ENCODE data around the gene IFNE.
"Not testable (repeated sequence)": the region's sequence is repeated elsewhere in the genome, so short reads cannot be mapped to it uniquely, and the experiment has no call there.

Gene IFNE

DNA sequence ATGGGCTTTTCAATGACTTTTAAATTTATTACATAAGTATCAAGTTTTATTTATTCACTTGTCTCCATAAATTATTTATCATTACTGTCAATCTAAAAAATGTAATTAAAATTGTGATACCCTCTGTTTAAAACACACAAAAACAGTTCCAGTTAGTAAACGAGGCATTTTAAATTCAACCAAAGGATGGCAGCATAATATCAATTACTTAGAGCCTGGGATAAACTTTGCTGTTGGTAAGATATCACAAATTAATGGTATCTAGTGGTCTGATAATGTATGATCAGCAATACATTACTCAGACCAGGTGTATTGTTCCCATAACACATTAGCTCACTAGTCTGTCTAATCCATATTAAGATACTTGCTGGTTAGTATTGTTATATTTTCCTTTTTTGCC lies 9.6 kb upstream of the IFNE start:
- DNase-seq (ENCODE audit: low spot score): peak; percentile 22

DNA sequence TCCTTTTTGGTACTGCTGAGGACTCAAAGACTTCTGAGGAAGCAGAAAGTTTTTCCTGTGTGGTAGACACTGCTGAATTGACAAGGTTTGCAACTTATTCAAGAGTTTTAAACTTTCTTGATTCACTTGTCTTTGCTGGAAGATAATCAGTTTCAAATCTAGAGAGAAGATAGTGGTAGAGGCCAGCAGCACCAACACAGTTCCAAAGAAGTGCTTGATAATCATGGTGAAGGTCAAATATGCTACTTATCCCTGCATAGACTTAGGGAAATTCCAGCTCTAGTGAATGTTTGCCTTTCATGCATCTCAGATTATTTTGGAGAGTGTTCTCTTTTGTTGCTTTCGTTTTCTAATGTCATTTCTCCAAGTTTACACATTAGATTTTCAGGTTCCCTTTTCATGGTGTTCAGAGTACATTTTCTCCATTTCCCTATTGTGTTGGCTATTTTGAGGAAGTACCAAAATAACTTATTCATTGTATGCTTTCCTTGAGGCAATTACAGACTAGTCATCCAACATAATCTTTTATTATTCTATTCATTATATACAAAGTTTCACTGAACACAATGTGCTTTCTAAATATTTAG lies 550 bp downstream of the IFNE start:
- DNase-seq (ENCODE audit: low spot score): no peak

DNA sequence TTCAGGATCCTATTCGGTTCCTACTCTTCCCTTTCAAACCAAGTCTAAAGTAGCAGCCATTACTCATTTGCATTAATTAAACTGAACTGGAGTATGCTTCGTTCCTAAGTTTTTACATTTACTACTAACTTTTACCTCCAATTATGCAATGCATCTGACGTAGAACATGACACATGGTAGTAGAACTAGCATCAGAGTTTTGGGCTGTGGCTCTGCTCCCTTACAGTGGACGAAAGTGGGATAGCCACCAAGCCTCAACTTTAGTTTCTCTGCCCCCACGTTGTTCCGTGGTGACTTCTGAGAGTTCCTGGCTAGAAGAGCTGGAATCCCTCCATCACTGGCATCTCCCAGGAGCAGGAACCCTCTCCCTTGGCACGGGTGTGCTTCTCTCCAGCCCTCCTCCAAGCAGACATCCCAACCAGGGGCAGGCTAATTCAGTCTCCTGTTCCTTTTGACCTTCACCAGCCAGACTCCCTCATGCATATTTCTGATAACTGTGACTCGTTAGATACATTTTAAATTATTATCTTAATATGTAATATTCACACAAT lies 2.9 kb downstream of the IFNE start:
- no peak for DNase-seq (ENCODE audit: low spot score)

DNA sequence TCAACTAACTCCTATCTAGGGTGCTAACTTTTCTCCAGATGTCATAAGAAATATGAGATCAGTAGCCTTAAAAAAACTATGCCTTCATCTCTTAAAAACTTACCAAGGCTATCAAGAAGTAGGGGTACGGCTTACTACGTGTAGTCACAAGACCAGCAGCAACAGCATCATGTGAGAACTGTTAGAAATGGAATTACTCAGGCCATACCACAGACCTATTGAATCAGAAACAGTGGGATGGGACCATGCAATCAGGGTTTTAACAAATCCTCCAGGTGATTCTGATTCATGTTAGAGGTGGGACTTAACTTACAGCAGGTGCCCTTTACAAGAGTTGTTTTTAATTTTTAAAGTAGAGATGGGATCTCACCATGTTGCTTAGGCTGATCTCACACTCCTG lies 4.6 kb downstream of the IFNE start:
- DNase-seq (ENCODE audit: low spot score): no peak

DNA sequence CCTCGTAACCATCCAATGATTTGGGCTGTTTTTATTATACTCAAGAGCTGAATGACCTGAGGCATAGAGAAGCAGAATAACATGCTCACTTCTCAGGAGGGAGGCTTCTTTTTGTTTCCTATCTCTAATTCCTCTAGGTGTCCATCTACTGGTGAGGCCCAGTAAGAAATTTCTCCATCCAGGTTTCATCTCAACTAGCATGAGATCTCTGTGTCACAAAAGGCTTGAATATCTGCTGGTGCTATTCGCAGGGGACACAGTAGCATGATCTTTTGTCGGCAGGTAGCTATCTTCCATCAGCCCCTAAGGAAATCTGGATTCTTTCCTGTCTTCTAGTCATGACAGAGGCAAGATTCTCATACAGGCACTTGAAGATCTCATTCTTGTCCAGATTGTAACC lies 8.9 kb downstream of the IFNE start:
- DNase-seq (ENCODE audit: low spot score): no peak

DNA sequence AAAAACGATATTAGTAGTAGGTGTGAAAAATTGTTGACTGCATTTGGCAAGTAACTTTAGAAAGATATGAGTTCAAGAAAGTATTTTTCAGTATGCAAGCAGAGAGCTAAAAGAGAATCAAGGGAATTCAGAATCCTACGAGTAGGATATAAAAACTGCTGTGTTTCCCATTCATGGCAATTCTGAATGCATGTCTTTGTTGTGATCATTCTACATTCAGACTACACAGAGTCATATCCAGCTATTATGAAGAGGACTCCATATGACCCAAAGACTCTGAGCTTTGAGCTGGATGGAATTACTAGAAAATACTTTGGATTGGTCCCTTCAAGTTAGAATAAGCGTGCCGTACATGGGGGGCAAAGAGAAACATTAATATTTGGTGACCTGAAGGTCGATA lies 12.0 kb downstream of the IFNE start:
- no peak for DNase-seq (ENCODE audit: low spot score)

DNA sequence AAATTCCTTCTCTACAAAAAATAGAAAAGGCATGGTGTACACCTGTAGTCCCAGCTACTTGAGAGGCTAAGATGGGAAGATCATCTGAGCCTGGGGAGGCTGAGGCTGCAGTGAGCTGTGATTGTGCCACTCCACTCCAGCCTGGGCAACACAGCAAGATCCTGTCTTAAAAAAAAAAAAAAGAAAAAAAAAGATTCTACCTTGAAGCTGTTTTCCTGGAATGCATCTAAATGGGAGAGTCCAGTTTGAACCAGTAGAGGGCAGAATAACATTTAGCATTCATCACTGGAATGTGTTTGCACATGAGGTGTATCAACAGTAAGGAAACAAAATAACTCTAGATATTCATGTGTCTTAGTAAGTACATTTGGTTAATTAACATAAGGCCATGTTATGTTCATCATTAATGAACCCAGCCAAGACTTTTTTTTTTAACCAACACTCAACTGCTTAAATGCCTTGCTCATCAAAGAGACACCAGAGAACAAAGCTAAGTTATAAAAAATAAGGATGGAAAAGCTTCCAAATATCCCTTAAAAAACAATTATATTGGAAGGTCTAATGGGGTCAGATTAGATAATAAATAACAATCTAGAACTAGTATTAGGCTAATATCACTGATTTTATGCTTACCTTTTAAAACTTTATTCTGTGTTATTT lies 16.1 kb downstream of the IFNE start:
- peak; percentile 79 for DNase-seq (ENCODE audit: low spot score)

DNA sequence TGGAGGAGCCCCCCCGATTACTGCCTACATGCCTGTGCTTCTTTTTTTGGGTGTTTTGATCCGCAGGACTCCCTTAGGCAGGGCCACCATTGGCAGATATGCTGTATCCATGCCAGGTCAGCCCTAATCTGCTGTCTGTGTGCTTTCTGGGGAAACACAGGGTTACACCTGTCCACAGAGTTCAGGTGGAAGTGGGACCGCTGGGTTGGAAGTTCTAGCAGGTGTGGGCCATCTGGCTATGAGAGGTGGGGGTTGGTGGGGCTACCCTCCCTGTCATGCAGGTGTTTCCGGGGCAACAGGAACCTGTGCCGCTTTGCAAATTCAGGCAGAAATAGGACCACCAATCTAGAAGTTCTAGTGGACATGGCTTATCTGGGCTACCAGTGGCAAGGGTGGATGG lies 17.0 kb downstream of the IFNE start:
- DNase-seq (ENCODE audit: low spot score): no peak

DNA sequence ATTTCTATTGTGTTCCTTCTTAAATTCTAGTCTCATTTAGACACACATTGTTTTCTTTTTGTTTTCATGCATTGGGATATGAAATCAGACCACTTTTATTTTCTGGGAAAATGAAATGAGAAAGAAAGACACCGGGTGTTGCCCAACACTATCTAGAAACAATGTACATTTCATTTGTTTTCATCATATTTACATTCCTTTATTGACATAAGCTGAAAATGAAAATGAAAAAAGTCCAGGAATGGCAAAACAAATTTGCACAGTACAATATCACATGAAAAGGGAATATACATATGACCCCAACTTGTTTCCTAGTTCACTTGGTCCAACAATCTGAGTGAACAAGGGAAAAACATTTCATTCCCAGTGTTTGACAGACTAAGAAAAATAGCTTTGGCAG lies 20.7 kb downstream of the IFNE start:
- no peak for DNase-seq (ENCODE audit: low spot score)

DNA sequence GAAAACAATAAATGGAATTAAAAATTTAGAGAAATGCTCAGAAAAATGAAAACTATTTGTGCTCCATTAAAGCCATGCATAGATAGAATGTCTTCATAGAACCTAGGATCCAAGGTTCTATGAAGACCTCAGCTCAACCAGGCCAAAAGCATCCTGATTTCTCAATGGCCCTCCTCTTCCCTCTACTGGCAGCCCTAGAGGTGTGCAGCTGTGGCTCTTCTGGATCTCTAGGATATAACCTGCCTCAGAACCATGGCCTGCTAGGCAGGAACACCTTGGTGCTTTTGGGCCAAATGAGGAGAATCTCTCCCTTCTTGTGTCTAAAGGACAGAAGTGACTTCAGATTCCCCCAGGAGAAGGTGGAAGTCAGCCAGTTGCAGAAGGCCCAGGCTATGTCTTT lies 26.8 kb downstream of the IFNE start:
- DNase-seq (ENCODE audit: low spot score): peak; percentile 59

DNA sequence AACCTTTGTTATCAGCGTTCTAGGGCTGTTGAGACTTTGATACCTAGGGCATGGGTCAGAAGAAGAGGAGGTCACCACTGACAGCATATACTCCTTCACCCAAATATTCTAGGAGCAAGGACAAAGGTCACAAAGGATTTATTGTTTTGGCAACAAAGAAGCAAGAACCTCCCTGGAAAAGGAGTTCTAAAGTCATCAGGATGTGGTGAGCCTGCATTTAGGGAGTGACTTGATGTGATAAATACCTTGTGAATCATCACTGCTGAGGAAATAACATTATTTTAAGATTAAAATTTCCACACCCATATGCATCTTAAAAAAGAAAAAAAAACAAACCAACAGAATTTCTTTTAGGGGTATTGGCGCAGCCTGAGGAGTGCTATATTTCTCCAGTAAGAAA lies 28.0 kb downstream of the IFNE start:
- peak; percentile 41 for DNase-seq (ENCODE audit: low spot score)

DNA sequence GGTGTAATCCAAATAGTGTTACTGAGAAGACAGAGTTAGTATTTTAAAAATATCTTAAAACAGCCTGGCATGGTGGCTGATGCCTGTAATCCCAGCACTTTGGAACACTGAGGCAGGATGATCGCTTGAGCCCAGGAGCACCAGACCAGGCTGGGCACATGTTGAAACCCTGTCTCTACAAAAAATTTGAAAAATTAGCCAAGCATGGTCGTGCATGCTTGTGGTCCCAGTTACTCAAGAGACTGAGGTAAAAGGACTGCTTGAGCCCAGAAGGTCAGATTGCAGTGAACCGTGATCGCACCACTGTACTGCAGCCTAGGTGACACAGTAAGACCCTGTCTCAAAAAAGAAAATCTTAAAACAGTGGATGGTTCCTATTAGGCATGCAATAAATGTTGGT lies 29.4 kb downstream of the IFNE start:
- no peak for DNase-seq (ENCODE audit: low spot score)

DNA sequence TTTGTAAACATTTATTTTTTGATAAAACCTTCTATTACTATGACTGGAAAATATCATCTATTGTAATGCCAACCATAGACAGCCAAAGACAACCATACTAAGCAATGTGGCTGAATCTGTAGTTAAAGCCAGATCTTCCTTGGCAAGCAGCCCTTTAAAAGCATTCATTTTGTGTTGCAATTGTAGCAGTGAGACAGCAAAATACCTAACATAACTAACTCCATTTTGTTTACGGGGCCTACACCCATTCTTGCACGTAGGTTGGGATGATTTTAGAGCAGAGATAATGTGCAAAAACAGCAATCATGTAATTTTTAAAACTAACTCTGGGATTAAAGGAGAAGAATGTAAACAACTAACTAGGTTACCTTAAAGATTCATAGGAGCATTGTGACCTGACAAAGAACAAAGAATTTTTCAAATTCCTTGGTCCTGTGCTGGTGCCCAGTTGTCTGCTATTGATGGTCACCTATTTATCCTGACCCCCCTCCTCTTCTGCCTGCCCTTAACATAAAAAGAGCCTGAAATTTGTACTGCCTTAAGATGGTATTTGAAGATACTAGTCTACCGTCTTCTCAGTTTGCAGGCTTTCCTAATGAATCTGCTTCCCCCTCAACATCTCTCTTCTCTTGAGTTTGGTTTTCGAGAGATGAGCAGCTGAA lies 31.2 kb downstream of the IFNE start:
- DNase-seq (ENCODE audit: low spot score): no peak

DNA sequence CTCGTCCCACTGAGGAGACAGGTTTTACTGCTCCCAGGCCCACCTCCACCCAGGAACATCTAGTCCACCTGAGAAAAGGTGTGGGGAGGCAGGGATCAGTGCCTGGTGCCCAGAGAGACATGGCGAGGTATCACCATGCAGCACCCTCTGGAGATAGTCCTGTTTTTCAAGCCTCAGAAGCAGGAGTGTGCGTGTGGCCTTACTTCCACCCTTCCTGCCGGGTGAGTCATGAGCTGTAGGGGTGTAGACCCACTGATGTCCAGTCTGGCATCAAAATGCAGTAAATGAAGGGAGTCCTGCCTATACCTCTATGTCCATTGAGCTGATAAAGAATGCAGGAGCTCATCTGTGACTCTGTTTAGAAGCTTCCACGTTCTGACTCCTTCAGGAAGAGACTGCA lies 32.8 kb downstream of the IFNE start:
- DNase-seq (ENCODE audit: low spot score): not testable (repeated sequence)

DNA sequence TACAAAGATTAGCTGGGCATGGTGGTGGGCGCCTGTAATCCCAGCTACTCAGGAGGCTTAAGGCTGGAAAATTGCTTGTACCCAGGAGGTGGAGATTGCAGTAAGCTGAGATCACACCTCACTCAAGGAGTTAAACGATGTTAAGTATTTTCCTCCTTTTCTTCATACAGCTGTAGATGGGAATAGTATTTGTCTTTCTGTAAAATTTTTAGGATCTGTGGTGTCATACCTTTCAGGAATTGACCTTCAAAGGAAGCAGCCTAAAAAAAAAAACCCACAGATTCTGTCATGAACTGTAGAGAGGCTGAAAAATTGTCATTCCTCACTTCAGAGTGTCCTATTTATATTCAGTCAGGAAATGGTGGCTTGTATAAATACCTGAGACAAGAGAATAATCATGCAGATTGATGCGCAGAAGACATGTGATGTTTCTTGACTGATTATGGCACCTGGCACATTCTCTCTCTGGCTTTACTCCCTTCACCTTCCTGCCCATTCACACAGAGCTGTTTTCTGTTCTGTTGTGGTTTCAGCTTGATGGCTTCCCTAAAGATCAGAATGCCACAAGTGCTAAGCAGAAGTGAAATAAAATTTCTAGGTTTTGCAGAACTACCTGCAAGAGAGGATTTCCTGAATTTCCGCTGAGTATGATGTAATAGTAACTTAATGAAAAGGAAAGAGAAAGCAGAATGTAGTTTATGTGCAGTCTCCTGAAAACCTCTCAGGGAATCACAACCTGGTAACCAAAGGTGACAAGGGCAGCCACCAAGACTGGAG lies 38.1 kb downstream of the IFNE start:
- DNase-seq (ENCODE audit: low spot score): no peak

DNA sequence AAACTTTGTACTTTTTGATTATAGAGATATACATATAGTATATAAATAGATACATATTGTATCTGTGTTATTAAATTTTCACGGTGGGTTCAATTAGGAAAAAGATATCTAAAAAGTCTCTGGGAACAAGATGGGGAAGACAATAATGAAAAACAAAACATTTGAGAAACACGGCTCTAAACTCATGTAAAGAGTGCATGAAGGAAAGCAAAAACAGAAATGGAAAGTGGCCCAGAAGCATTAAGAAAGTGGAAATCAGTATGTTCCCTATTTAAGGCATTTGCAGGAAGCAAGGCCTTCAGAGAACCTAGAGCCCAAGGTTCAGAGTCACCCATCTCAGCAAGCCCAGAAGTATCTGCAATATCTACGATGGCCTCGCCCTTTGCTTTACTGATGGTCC lies 42.0 kb downstream of the IFNE start, which contains the start of gene IFNA1:
TSS of gene IFNA1 (plus strand) at position 301 of the 400 bp plus-strand sequence. CDS start at position 370, 69 bp downstream.
- DNase-seq (ENCODE audit: low spot score): no peak

DNA sequence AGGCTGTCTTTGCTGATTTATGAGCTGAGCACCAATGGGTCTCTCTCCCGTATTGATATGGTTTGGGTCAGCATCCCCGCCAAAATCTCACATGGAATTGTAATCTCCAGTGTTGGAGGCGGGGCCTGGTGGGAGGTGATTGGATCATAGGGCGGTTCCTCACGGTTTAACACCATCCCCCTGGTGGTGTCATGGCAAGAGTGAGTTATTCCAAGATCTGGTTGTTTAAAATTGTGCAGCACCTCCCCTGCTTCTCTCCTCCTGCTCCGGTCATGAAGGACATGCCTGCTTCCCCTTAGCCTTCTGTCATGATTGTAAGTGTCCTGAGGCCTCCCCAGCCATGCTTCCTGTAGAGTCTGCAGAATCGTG lies 47.1 kb downstream of the IFNE start:
- DNase-seq (ENCODE audit: low spot score): not testable (repeated sequence)

DNA sequence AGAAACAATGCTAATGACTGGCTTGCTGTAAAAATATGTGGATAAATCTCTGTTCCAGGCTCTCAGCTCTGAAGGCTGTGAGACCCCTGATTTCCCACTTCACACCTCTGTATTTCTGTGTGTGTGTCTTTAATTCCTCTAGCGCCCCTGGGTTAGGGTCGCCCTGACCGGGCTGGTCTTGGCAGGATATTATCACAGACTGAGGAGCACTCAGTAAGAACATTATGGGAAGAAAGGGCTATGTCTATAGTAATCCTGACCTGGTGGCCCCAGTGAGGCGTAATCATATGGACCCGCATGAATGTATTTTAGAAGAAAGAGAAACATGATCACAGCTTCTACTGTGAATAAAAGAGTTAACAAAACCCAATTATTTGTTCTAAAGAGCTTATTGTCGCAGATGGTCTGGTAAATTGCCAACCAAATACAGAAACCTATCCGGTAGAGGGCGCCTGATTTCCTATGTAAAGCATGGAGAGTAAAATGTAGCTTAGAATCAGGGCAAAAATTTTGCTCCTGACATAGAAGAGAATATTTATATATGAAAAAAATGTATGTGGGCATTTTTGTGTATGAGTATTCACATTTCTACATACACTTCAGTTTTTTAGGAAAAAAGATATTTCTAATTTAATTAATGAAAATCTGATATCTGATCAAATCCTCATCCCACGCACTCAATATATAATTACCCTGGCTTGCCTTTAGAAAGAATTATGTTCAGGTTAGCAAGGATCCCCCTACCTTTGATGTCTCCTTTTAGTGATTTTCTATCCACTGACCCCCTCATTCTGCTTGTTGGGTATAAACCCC lies 47.7 kb downstream of the IFNE start:
- peak; percentile 58 for DNase-seq (ENCODE audit: low spot score)

DNA sequence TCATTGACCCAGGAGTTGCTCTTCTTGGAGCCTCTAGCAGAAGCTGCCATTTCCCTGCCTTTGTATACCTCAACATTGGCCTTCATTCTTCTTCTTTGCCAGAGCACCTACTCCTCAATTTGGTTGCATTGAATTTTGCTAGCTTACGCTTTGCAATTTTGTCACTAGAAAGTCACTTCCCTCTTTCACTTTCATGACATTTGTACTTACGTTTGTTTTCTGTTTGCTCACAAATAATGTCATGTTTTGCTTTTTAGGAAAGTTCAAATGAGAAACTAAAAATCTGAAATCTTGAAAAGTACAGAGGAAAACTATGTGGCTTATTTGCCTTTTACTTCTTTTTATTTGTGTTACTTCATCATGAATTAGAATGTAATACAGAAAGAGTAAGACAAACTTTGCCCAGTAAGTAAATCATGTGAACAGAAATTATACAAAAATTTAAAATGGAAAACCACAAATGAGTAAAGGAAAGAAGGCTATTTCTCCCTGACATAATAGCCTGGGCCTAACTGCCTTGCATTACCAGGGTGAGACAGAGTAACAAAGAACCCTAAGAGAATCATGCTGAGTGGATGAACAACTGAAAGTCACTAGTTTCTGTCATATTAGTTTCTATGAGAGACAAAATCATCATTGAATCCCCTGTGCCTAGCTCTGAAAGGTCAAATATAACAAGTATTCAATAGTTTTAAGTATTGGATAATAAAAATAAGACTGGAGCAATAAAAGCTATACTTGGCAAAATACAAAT lies 49.3 kb downstream of the IFNE start:
- DNase-seq (ENCODE audit: low spot score): no peak

All from AG08395 (cell line).